ENCODE data around the gene SAXO1.
"Not testable (repeated sequence)": the region's sequence is repeated elsewhere in the genome, so short reads cannot be mapped to it uniquely, and the experiment has no call there.

The SAXO1 gene

DNA sequence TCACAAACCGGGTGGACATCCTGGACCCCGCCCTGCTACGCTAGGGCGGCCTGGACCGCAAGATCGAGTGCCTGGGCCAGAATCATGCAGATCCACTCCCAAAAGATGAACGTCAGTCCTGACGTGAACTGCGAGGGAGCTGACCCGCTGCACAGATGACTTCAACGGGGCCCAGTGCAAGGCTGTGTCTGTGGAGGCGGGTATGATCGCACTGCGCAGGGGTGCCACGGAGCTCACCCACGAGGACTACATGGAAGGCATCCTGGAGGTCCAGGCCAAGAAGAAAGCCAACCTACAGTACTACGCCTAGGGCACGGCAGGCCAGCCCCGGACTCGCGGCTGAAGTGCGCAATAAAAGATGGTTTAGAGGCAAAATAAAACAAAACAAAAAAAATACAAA lies 5.2 kb downstream of the SAXO1 start:
- no peaks in the 10 kb centered on the region for H3K4me1 ChIP-seq (ENCODE audit: control insufficient read depth, insufficient read depth, low read length)
- no peak overlapping the region for H3K4me3 ChIP-seq (ENCODE audit: low read length)
- H3K9ac ChIP-seq (ENCODE audit: low read length), result no peak overlapping the region
- H3K36me3 ChIP-seq (ENCODE audit: control insufficient read depth, insufficient read depth, low read length), result no peaks in the 10 kb centered on the region
- no peaks in the 10 kb centered on the region for H3K27me3 ChIP-seq (ENCODE audit: control insufficient read depth, insufficient read depth, low read length)
- no peak overlapping the region for H3K27ac ChIP-seq (ENCODE audit: low read depth, low read length)

GRCh38 chr9:19026375-19026774 lies 6.6 kb downstream of the SAXO1 start:
- Histone ChIP-seq H3K9ac (ENCODE audit: low read length) (no peak overlapping the region), H3K4me3 (ENCODE audit: low read length) (no peak overlapping the region), H3K4me1 (ENCODE audit: control insufficient read depth, insufficient read depth, low read length) (no peaks in the 10 kb centered on the region), H3K27ac (ENCODE audit: low read depth, low read length) (no peak overlapping the region), H3K36me3 (ENCODE audit: control insufficient read depth, insufficient read depth, low read length) (no peaks in the 10 kb centered on the region), H3K27me3 (ENCODE audit: control insufficient read depth, insufficient read depth, low read length) (no peaks in the 10 kb centered on the region)

GRCh38 chr9:19023078-19023477 lies 9.9 kb downstream of the SAXO1 start:
- Histone ChIP-seq H3K4me3 (ENCODE audit: low read length) (no peak overlapping the region), H3K27me3 (ENCODE audit: control insufficient read depth, insufficient read depth, low read length) (no peaks in the 10 kb centered on the region), H3K9ac (ENCODE audit: low read length) (no peak overlapping the region), H3K36me3 (ENCODE audit: control insufficient read depth, insufficient read depth, low read length) (no peaks in the 10 kb centered on the region), H3K27ac (ENCODE audit: low read depth, low read length) (no peak overlapping the region), H3K4me1 (ENCODE audit: control insufficient read depth, insufficient read depth, low read length) (no peaks in the 10 kb centered on the region)

DNA sequence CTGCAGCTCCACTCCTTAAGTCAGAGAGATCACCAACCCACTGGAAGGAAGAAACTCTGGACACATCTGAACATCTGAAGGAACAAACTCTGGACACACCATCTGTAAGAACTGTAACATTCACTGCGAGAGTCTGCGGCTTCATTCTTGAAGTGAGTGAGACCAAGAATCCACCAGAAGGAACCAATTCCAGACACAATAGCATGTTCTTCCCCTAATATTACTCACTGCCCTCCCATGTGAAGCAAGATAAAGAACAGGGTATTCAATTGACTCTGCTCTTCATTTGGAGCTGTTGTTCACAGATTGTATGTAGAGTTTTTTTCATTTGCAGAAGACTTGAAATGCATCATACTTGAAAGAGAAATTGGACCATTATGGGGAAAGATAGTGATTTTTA lies 10.8 kb downstream of the SAXO1 start:
- Histone ChIP-seq H3K27ac (ENCODE audit: low read depth, low read length) (no peak overlapping the region), H3K4me3 (ENCODE audit: low read length) (no peak overlapping the region), H3K9ac (ENCODE audit: low read length) (no peak overlapping the region), H3K27me3 (ENCODE audit: control insufficient read depth, insufficient read depth, low read length) (no peaks in the 10 kb centered on the region), H3K36me3 (ENCODE audit: control insufficient read depth, insufficient read depth, low read length) (no peaks in the 10 kb centered on the region), H3K4me1 (ENCODE audit: control insufficient read depth, insufficient read depth, low read length) (no peaks in the 10 kb centered on the region)

- not testable (repeated sequence) for H3K4me3 ChIP-seq (ENCODE audit: low read length); H3K9ac ChIP-seq (ENCODE audit: low read length); H3K4me1 ChIP-seq (ENCODE audit: control insufficient read depth, insufficient read depth, low read length); H3K27me3 ChIP-seq (ENCODE audit: control insufficient read depth, insufficient read depth, low read length); H3K36me3 ChIP-seq (ENCODE audit: control insufficient read depth, insufficient read depth, low read length); H3K27ac ChIP-seq (ENCODE audit: low read depth, low read length)
These were observed 11.4 kb downstream of the SAXO1 start for GRCh38 chr9:19021649-19022048.

- Histone ChIP-seq H3K36me3 (ENCODE audit: control insufficient read depth, insufficient read depth, low read length) (no peaks in the 10 kb centered on the region), H3K27ac (ENCODE audit: low read depth, low read length) (no peak overlapping the region), H3K4me1 (ENCODE audit: control insufficient read depth, insufficient read depth, low read length) (no peaks in the 10 kb centered on the region), H3K4me3 (ENCODE audit: low read length) (no peak overlapping the region), H3K27me3 (ENCODE audit: control insufficient read depth, insufficient read depth, low read length) (no peaks in the 10 kb centered on the region), H3K9ac (ENCODE audit: low read length) (no peak overlapping the region)
These were observed 12.0 kb downstream of the SAXO1 start for GRCh38 chr9:19020886-19021455.

DNA sequence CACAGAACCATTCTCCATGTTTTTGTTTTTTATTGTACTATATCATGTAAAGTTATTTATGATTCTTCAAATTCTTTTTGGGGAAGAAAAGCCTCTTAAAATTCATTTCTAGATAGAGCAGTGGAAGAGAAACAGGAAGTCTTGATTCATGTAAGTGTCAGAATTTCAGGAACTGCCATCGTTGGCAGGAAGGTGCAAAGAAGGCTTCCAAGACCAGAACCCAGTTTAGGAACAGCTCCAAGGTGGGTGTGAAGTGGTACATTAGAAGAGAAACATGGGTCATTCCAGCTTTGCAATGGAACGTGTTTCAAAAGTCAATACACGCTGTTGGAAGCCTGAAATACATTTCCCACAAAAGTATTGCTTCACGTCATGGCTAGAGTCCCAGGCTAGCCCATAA lies 14.8 kb downstream of the SAXO1 start:
- Histone ChIP-seq H3K4me3 (ENCODE audit: low read length) (no peak overlapping the region), H3K36me3 (ENCODE audit: control insufficient read depth, insufficient read depth, low read length) (no peaks in the 10 kb centered on the region), H3K4me1 (ENCODE audit: control insufficient read depth, insufficient read depth, low read length) (no peaks in the 10 kb centered on the region), H3K27ac (ENCODE audit: low read depth, low read length) (no peak overlapping the region), H3K9ac (ENCODE audit: low read length) (no peak overlapping the region), H3K27me3 (ENCODE audit: control insufficient read depth, insufficient read depth, low read length) (no peaks in the 10 kb centered on the region)

- Histone ChIP-seq H3K9ac (ENCODE audit: low read length) (no peak overlapping the region), H3K36me3 (ENCODE audit: control insufficient read depth, insufficient read depth, low read length) (no peaks in the 10 kb centered on the region), H3K27me3 (ENCODE audit: control insufficient read depth, insufficient read depth, low read length) (no peaks in the 10 kb centered on the region), H3K27ac (ENCODE audit: low read depth, low read length) (no peak overlapping the region), H3K4me1 (ENCODE audit: control insufficient read depth, insufficient read depth, low read length) (peaks cover 2% of the 10 kb centered on the region), H3K4me3 (ENCODE audit: low read length) (no peak overlapping the region)
These were observed 23.5 kb downstream of the SAXO1 start for GRCh38 chr9:19009391-19009965.

GRCh38 chr9:19000133-19000532 lies 32.9 kb downstream of the SAXO1 start:
- Histone ChIP-seq H3K27me3 (ENCODE audit: control insufficient read depth, insufficient read depth, low read length) (no peaks in the 10 kb centered on the region), H3K4me1 (ENCODE audit: control insufficient read depth, insufficient read depth, low read length) (no peaks in the 10 kb centered on the region), H3K4me3 (ENCODE audit: low read length) (no peak overlapping the region), H3K27ac (ENCODE audit: low read depth, low read length) (no peak overlapping the region), H3K9ac (ENCODE audit: low read length) (no peak overlapping the region), H3K36me3 (ENCODE audit: control insufficient read depth, insufficient read depth, low read length) (no peaks in the 10 kb centered on the region)

DNA sequence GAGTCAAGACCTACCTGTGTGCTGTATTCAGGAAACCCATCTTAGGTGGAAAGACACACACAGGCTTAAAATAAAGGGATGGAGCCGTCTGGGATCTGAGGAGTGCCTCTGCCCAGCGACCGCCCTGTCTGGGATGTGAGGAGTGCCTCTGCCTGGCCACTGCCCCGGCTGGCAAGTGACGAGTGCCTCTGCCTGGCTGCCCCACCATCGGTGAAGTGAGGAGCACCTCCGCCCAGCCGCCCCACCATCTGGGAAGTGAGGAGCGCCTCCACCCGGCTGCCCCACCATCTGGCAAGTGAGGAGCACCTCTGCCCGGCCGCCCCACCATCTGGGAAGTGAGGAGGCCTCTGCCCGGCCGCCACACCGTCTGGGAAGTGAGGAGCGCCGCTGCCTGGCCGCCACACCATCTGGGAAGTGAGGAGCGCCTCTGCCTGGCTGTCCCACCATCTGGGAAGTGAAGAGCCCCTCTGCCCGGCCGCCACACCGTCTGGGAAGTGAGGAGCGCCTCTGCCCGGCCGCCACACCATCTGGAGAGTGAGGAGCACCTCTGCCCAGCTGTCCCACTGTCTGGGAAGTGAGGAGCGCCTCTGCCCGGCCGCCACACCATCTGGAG lies 33.7 kb downstream of the SAXO1 start:
- no peaks in the 10 kb centered on the region for H3K36me3 ChIP-seq (ENCODE audit: control insufficient read depth, insufficient read depth, low read length)
- no peak overlapping the region for H3K27ac ChIP-seq (ENCODE audit: low read depth, low read length)
- H3K4me1 ChIP-seq (ENCODE audit: control insufficient read depth, insufficient read depth, low read length), result no peaks in the 10 kb centered on the region
- H3K4me3 ChIP-seq (ENCODE audit: low read length), result no peak overlapping the region
- H3K27me3 ChIP-seq (ENCODE audit: control insufficient read depth, insufficient read depth, low read length), result no peaks in the 10 kb centered on the region
- H3K9ac ChIP-seq (ENCODE audit: low read length), result no peak overlapping the region

GRCh38 chr9:18997151-18997550 lies 35.9 kb downstream of the SAXO1 start:
- Histone ChIP-seq H3K27me3 (ENCODE audit: control insufficient read depth, insufficient read depth, low read length) (no peaks in the 10 kb centered on the region), H3K9ac (ENCODE audit: low read length) (no peak overlapping the region), H3K36me3 (ENCODE audit: control insufficient read depth, insufficient read depth, low read length) (no peaks in the 10 kb centered on the region), H3K4me1 (ENCODE audit: control insufficient read depth, insufficient read depth, low read length) (no peaks in the 10 kb centered on the region), H3K27ac (ENCODE audit: low read depth, low read length) (no peak overlapping the region), H3K4me3 (ENCODE audit: low read length) (no peak overlapping the region)

- H3K4me3 ChIP-seq (ENCODE audit: low read length), result no peak overlapping the region
- no peak overlapping the region for H3K9ac ChIP-seq (ENCODE audit: low read length)
- H3K36me3 ChIP-seq (ENCODE audit: control insufficient read depth, insufficient read depth, low read length), result no peaks in the 10 kb centered on the region
- H3K27me3 ChIP-seq (ENCODE audit: control insufficient read depth, insufficient read depth, low read length), result no peaks in the 10 kb centered on the region
- H3K4me1 ChIP-seq (ENCODE audit: control insufficient read depth, insufficient read depth, low read length), result no peaks in the 10 kb centered on the region
- H3K27ac ChIP-seq (ENCODE audit: low read depth, low read length), result no peak overlapping the region
These were observed 36.8 kb downstream of the SAXO1 start for GRCh38 chr9:18996211-18996610.

GRCh38 chr9:18994263-18994916 lies 38.6 kb downstream of the SAXO1 start:
- no peak overlapping the region for H3K27ac ChIP-seq (ENCODE audit: low read depth, low read length)
- H3K4me1 ChIP-seq (ENCODE audit: control insufficient read depth, insufficient read depth, low read length), result no peaks in the 10 kb centered on the region
- H3K27me3 ChIP-seq (ENCODE audit: control insufficient read depth, insufficient read depth, low read length), result no peaks in the 10 kb centered on the region
- H3K4me3 ChIP-seq (ENCODE audit: low read length), result no peak overlapping the region
- no peak overlapping the region for H3K9ac ChIP-seq (ENCODE audit: low read length)
- no peaks in the 10 kb centered on the region for H3K36me3 ChIP-seq (ENCODE audit: control insufficient read depth, insufficient read depth, low read length)
